ENCODE measurements around the gene LIN52.

Gene LIN52

GRCh38 chr14:74242780-74243042 lies 158.0 kb downstream of the LIN52 start:
- Histone ChIP-seq H3K4ac (ENCODE audit: low read depth, low read length) (no peak overlapping the region), H2AFZ (ENCODE audit: insufficient read depth, low read length, poor library complexity) (no peak overlapping the region), H3K79me1 (ENCODE audit: low read length) (no peaks in the 10 kb centered on the region), H3K9me3 (ENCODE audit: insufficient read depth, low read depth, low read length) (peaks cover 2% of the 10 kb centered on the region), H2BK120ac (ENCODE audit: insufficient read depth, low read length, poor library complexity) (no peak overlapping the region), H3K18ac (ENCODE audit: low read length) (no peak overlapping the region), H3K9ac (ENCODE audit: low read length) (no peak overlapping the region), H3K4me3 (ENCODE audit: low read depth, low read length) (no peak overlapping the region), H3K14ac (ENCODE audit: low read length) (no peak overlapping the region), H3K23ac (ENCODE audit: low read length) (no peak overlapping the region), H3K79me2 (ENCODE audit: control insufficient read depth, insufficient read depth, low read length, poor library complexity) (no peaks in the 10 kb centered on the region), H4K91ac (ENCODE audit: low read depth, low read length) (no peak overlapping the region), H3K36me3 (ENCODE audit: control insufficient read depth in 1 of 2, insufficient read depth in 2 of 2, low read length in 2 of 2) (no peaks in the 10 kb centered on the region), H4K12ac (ENCODE audit: low read depth, low read length) (no peak overlapping the region), H2AK5ac (ENCODE audit: low read length) (no peak overlapping the region), H3K27me3 (ENCODE audit: insufficient read depth, low read length) (peaks cover 62% of the 10 kb centered on the region), H2BK12ac (ENCODE audit: low read length) (no peak overlapping the region), H3K4me2 (ENCODE audit: low read length) (no peak overlapping the region), H3K4me1 (ENCODE audit: control insufficient read depth in 1 of 2, insufficient read depth in 2 of 2, low read length in 2 of 2) (peaks cover 7 to 12% of the 10 kb centered on the region in 2 experiments), H4K8ac (ENCODE audit: low read depth, low read length) (no peak overlapping the region), H2BK5ac (ENCODE audit: low read depth, low read length, poor library complexity) (no peak overlapping the region), H3K27ac (ENCODE audit: low read depth, low read length) (no peak overlapping the region)
- WGBS (ENCODE audit: extremely low coverage, insufficient coverage, insufficient read length), result no CpG with 5 or more reads among the region's 4 CpGs
- no peak for DNase-seq

DNA sequence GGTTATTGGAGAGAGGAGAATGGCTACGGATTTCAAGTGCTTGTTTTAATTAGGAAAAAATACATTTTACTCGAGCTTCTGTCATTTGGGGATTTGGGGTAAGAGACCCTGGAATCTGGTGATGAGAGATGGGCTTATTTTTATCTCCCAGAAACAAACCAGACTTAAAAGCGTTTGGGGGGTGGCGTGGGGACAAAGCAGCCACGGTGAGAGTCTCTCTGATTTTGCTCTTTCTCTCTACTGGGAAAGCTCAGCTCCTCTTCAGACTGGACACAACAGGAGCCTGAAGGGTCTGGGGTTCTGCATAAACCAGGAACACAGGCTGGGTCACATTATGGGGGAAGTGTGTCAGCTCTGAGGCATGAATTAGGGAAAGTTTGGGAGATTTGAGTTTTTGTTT lies 158.3 kb downstream of the LIN52 start:
- no peaks in the 10 kb centered on the region for H3K79me1 ChIP-seq (ENCODE audit: low read length)
- H2BK5ac ChIP-seq (ENCODE audit: low read depth, low read length, poor library complexity), result no peak overlapping the region
- no peak overlapping the region for H3K4me2 ChIP-seq (ENCODE audit: low read length)
- H2BK120ac ChIP-seq (ENCODE audit: insufficient read depth, low read length, poor library complexity), result no peak overlapping the region
- H3K9me3 ChIP-seq (ENCODE audit: insufficient read depth, low read depth, low read length), result peaks cover 2% of the 10 kb centered on the region
- H3K9ac ChIP-seq (ENCODE audit: low read length), result no peak overlapping the region
- H4K91ac ChIP-seq (ENCODE audit: low read depth, low read length), result no peak overlapping the region
- no CpG with 5 or more reads among the region's 5 CpGs for WGBS (ENCODE audit: extremely low coverage, insufficient coverage, insufficient read length)
- no peak overlapping the region for H4K8ac ChIP-seq (ENCODE audit: low read depth, low read length)
- no peaks in the 10 kb centered on the region for H3K36me3 ChIP-seq (ENCODE audit: control insufficient read depth in 1 of 2, insufficient read depth in 2 of 2, low read length in 2 of 2)
- no peak overlapping the region for H4K12ac ChIP-seq (ENCODE audit: low read depth, low read length)
- no peaks in the 10 kb centered on the region for H3K79me2 ChIP-seq (ENCODE audit: control insufficient read depth, insufficient read depth, low read length, poor library complexity)
- no peak overlapping the region for H3K23ac ChIP-seq (ENCODE audit: low read length)
- no peak for DNase-seq
- no peak overlapping the region for H3K14ac ChIP-seq (ENCODE audit: low read length)
- no peak overlapping the region for H2AFZ ChIP-seq (ENCODE audit: insufficient read depth, low read length, poor library complexity)
- peaks cover 7 to 12% of the 10 kb centered on the region in 2 experiments for H3K4me1 ChIP-seq (ENCODE audit: control insufficient read depth in 1 of 2, insufficient read depth in 2 of 2, low read length in 2 of 2)
- H2AK5ac ChIP-seq (ENCODE audit: low read length), result no peak overlapping the region
- no peak overlapping the region for H3K4me3 ChIP-seq (ENCODE audit: low read depth, low read length)
- H3K18ac ChIP-seq (ENCODE audit: low read length), result no peak overlapping the region
- no peak overlapping the region for H3K27ac ChIP-seq (ENCODE audit: low read depth, low read length)
- peaks cover 58% of the 10 kb centered on the region for H3K27me3 ChIP-seq (ENCODE audit: insufficient read depth, low read length)
- no peak overlapping the region for H3K4ac ChIP-seq (ENCODE audit: low read depth, low read length)
- no peak overlapping the region for H2BK12ac ChIP-seq (ENCODE audit: low read length)

DNA sequence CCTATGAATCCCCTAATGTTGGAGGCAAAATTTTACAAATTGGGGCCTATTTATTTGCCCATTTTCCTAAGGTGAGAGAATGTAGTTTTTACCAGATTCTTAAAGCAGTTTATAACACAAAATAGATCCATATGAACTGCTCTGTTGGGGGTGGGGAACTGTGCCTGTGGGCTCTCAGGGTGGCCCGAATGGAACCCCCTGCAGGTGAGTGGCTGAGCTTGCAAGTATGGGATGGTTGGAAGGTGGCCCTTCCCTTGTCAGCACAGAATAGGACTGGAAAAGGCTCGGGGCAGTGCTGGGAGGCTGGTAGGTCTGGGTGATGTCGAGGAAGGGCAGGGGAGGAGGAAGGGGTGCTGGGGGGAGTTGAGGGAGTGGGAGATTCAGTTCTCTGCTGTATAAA lies 159.4 kb downstream of the LIN52 start:
- Histone ChIP-seq H3K14ac (ENCODE audit: low read length) (no peak overlapping the region), H3K27ac (ENCODE audit: low read depth, low read length) (no peak overlapping the region), H3K79me1 (ENCODE audit: low read length) (no peaks in the 10 kb centered on the region), H2BK5ac (ENCODE audit: low read depth, low read length, poor library complexity) (no peak overlapping the region), H4K91ac (ENCODE audit: low read depth, low read length) (no peak overlapping the region), H2BK12ac (ENCODE audit: low read length) (no peak overlapping the region), H3K27me3 (ENCODE audit: insufficient read depth, low read length) (peaks cover 48% of the 10 kb centered on the region), H3K36me3 (ENCODE audit: control insufficient read depth in 1 of 2, insufficient read depth in 2 of 2, low read length in 2 of 2) (no peaks in the 10 kb centered on the region), H4K8ac (ENCODE audit: low read depth, low read length) (no peak overlapping the region), H3K9ac (ENCODE audit: low read length) (no peak overlapping the region), H3K4me3 (ENCODE audit: low read depth, low read length) (no peak overlapping the region), H4K12ac (ENCODE audit: low read depth, low read length) (no peak overlapping the region), H2AFZ (ENCODE audit: insufficient read depth, low read length, poor library complexity) (no peak overlapping the region), H3K9me3 (ENCODE audit: insufficient read depth, low read depth, low read length) (peaks cover under 1% of the 10 kb centered on the region), H3K4ac (ENCODE audit: low read depth, low read length) (no peak overlapping the region), H3K23ac (ENCODE audit: low read length) (no peak overlapping the region), H2AK5ac (ENCODE audit: low read length) (no peak overlapping the region), H3K4me1 (ENCODE audit: control insufficient read depth in 1 of 2, insufficient read depth in 2 of 2, low read length in 2 of 2) (peaks cover 7 to 12% of the 10 kb centered on the region in 2 experiments), H3K18ac (ENCODE audit: low read length) (no peak overlapping the region), H3K4me2 (ENCODE audit: low read length) (no peak overlapping the region), H2BK120ac (ENCODE audit: insufficient read depth, low read length, poor library complexity) (no peak overlapping the region), H3K79me2 (ENCODE audit: control insufficient read depth, insufficient read depth, low read length, poor library complexity) (no peaks in the 10 kb centered on the region)
- no CpG with 5 or more reads among the region's 3 CpGs for WGBS (ENCODE audit: extremely low coverage, insufficient coverage, insufficient read length)
- DNase-seq, result no peak

GRCh38 chr14:74245292-74245691 lies 160.5 kb downstream of the LIN52 start:
- Histone ChIP-seq H3K4ac (ENCODE audit: low read depth, low read length) (no peak overlapping the region), H2BK12ac (ENCODE audit: low read length) (no peak overlapping the region), H3K4me3 (ENCODE audit: low read depth, low read length) (no peak overlapping the region), H4K12ac (ENCODE audit: low read depth, low read length) (no peak overlapping the region), H2BK120ac (ENCODE audit: insufficient read depth, low read length, poor library complexity) (no peak overlapping the region), H3K4me1 (ENCODE audit: control insufficient read depth in 1 of 2, insufficient read depth in 2 of 2, low read length in 2 of 2) (peaks cover 4 to 12% of the 10 kb centered on the region in 2 experiments), H3K36me3 (ENCODE audit: control insufficient read depth in 1 of 2, insufficient read depth in 2 of 2, low read length in 2 of 2) (no peaks in the 10 kb centered on the region), H3K14ac (ENCODE audit: low read length) (no peak overlapping the region), H4K91ac (ENCODE audit: low read depth, low read length) (no peak overlapping the region), H3K9ac (ENCODE audit: low read length) (no peak overlapping the region), H3K9me3 (ENCODE audit: insufficient read depth, low read depth, low read length) (no peaks in the 10 kb centered on the region), H2AK5ac (ENCODE audit: low read length) (no peak overlapping the region), H2AFZ (ENCODE audit: insufficient read depth, low read length, poor library complexity) (no peak overlapping the region), H3K27me3 (ENCODE audit: insufficient read depth, low read length) (peaks cover 36% of the 10 kb centered on the region), H2BK5ac (ENCODE audit: low read depth, low read length, poor library complexity) (no peak overlapping the region), H4K8ac (ENCODE audit: low read depth, low read length) (no peak overlapping the region), H3K79me1 (ENCODE audit: low read length) (no peaks in the 10 kb centered on the region), H3K23ac (ENCODE audit: low read length) (no peak overlapping the region), H3K27ac (ENCODE audit: low read depth, low read length) (no peak overlapping the region), H3K4me2 (ENCODE audit: low read length) (no peak overlapping the region), H3K79me2 (ENCODE audit: control insufficient read depth, insufficient read depth, low read length, poor library complexity) (no peaks in the 10 kb centered on the region), H3K18ac (ENCODE audit: low read length) (no peak overlapping the region)
- WGBS (ENCODE audit: extremely low coverage, insufficient coverage, insufficient read length), result no CpG with 5 or more reads among the region's 7 CpGs
- no peak for DNase-seq
